Choroid plexus epithelial cell (primary cell): Measurements from ENCODE around the gene RNF175.

Experiments used
- DNase-seq: peaks from one replicate; pipeline ENCODE4 v3.0.0-alpha.2; 2010; ENCODE audit warnings: low read depth
- H3K4me3 ChIP-seq: 2 replicates; pipeline ENCODE4 v1.5.1; 2011; ENCODE audit warnings: low read depth, mild to moderate bottlenecking, control low read depth, low read length, moderate library complexity
- CTCF ChIP-seq: conservative IDR thresholded peaks from 2 replicates; pipeline ENCODE4 v1.5.1; 2011; ENCODE audit warnings: low read depth, mild to moderate bottlenecking, control low read depth, inconsistent platforms, low read length, moderate library complexity

The RNF175 gene

DNA sequence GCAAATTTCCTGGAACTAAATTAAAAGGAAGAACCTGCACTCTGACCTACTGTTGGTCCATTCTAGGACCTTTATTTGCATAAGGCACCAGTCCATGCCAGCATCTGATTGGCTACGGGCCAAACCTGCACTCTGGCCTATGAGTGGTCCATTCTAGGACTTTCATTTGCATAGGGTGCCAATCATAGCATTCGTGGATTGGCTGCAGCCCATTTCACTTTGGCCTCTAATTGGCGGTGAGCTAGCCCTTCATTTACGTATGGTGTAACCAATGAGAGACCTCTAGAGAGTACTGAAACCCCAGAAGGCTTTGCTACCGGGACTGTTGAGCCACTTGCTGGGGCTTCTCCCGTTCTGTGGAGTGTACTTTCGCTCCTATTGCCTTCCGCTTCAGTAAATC, 6.1 kb upstream of the RNF175 start:
- no peak for DNase-seq
- H3K4me3 ChIP-seq: no peak overlapping the region
- TF ChIP-seq CTCF: no peak

DNA sequence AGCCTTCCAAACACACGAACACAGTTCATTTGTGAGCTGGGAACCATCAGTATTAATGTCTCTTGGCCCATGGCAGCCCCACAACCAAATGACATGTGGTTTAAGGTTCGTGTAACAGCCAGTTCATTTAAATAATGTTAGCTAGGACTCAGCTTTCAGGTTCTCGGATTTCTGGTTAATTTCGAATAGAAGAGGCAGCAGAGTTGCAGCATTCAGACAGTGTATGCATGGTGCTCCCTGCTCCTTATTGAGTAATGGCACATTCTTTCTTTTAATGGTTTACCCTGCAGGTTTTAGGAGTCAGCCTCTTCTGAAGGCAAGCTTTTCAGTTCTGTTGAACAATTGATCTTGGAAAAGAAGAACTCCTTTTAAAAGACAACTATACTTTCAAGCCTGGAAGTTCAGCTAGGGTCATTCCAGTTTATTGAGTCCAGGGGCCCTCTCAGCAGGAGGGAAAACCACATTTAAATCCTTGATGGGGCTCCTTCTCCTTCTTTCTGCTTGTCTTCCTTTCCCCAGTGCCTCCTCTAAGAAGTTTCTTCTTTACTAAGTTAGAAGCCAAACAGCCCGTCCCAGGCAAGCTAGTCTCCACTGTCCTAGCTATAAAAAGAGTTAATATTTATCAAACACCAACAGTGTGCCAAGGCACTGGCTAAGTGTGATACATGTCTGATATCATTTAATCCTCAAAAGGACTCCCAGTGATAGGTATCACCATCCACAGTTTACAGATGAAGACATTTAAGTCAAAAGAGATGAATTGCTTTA, 5.0 kb upstream of the RNF175 start:
- H3K4me3 ChIP-seq: no peak overlapping the region
- no peak for TF ChIP-seq CTCF
- peak; percentile 45 for DNase-seq

DNA sequence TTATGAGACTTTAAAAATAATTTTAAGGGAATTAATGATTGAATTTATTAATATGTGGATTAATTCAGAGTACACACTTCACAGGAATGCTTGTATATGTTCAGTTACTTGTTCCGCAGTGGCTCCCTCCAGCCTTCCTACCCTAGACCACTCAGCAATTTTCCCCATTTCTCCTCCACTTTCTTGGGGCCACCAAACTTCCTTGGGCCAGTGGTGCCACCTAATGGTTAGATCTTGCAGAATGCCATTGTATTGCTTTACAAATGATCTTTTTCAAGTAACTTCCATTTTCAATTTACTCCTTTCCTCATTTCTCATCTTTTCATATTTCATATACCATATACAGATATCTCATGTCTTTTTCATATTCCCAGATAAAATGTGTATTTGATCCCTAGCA, 3.6 kb upstream of the RNF175 start:
- H3K4me3 ChIP-seq: no peak overlapping the region
- peak; percentile 38 for TF ChIP-seq CTCF
- DNase-seq: no peak

DNA sequence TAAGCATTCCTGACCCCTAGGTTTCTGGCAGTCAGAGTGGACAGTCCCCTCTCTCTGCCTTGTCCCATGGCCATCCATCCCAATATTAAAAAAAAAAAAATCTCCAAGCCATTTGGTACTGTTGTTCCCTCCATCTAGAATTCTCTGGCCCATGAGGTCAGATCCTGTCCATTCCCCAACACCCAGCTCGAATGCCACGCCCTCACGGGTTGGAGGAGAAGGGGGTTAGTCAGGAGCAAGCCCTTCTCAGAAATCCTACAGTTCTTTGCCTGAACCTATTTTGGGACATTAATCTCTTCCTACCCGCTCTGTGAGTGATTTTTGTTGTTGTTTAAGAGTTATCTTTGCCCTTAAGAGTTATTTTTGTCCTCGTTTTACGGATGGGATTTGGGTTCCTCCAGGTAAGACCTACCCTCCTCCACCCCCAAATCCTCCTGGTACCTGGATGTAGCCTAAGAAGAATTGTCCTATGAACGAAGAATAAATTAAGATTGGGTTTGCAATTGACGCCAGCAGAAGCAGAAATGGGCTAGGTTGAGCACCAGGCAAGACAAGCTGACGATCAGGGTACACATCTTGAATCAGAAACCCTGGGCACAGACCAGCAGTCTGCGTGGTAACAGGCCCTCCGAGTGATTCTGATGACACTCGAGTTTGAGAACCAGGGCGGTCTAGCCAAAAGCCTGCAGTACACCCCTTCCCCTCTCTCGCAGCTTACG, 977 bp downstream of the RNF175 start:
- no peak for DNase-seq

GRCh38 chr4:153758136-153758535, 1.7 kb downstream of the RNF175 start:
- DNase-seq: no peak
- no peak for TF ChIP-seq CTCF
- H3K4me3 ChIP-seq: no peak overlapping the region

More for the DNA sequence above, 977 bp downstream of the RNF175 start:
- H3K4me3 ChIP-seq: peak overlapping the region; percentile 51
- no peak for TF ChIP-seq CTCF

DNA sequence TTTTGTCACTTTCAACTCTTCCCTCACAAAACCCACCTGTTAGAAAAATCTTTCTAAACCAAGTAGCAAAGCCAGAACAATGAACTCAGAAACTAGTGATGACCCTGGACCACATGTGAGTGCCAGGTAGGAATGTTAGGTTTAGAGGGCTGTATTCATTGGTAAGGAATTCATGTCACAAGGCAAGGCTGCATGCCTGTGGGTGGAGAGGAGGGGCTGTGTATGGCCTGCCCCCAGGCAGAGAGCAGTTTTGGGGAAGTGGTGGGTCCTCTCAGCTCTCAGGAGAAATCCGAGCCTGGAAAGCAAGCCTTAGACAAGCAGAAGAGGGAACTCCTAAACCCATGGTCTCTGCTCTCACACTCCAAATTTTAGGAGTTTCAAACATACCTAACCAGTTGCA, 2.4 kb downstream of the RNF175 start:
- DNase-seq: peak; percentile 20
- TF ChIP-seq CTCF: no peak
- no peak overlapping the region for H3K4me3 ChIP-seq

DNA sequence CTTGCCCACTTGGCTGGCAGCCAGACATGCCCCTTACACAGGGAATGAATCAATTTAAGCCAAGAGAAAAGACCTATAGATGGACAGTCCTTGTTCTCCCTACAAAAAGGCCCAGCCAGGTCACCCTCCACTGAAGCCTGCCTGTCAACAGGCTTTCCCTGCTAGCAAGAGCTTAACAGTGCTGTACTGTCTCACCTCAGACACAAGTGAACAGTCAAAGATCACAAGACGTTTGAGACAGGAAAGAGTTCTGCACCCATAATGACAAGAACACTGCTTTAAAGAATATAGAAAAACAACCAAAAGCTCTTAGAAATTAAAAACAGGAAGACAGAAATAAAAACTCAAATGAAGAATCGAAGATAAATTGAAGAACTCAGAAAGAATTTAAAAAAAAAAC, 4.6 kb downstream of the RNF175 start:
- DNase-seq: no peak
- no peak for TF ChIP-seq CTCF
- H3K4me3 ChIP-seq: no peak overlapping the region
